CD4-positive, alpha-beta T cell treated with Interleukin-1 beta for 1 hour (primary cell): ENCODE measurements around the gene FMN2.

Experiments used
- DNase-seq, 2 donors: peaks; one replicate each; pipeline ENCODE4 v3.0.0-alpha.2; 2020 to 2022

The FMN2 gene

DNA sequence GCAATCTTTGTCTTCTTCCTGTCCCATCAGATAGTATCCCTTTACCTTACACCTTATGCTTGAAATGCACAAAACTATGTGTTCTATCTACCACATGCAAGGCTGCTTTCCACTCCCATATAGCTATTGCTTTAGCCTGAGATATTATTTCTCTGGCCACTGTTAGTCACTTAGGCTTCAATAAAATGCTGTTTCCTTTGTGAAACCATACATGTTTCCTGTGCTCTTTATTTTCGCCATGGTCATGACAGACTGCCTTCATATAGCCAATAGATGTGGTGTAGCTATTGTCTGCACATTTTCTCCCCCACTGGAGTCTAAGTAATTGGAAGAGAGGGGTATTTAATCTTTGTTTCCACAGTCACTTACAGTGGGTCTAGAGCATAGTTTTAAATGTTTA is 411.9 kb downstream of the FMN2 start:
- DNase-seq, result no peak

DNA sequence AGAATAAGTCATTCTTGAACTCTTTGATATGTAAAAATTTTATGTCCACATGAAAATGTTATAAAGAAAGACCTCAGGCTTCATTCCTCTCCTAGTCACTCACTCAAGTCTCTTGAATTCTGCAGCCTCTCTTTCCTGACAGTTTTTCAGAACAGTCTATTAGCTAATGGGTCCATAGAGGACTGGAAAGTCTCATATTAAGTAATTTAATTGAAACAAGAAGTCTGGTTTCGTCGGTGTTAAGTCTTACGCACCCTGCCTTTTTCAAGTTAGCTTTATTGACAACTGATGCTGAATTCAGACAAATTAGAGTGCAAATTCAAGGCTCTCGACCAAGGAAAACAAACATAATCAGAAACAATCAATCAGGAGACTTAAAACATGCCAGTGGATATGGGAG is 414.5 kb downstream of the FMN2 start:
- no peak for DNase-seq

DNA sequence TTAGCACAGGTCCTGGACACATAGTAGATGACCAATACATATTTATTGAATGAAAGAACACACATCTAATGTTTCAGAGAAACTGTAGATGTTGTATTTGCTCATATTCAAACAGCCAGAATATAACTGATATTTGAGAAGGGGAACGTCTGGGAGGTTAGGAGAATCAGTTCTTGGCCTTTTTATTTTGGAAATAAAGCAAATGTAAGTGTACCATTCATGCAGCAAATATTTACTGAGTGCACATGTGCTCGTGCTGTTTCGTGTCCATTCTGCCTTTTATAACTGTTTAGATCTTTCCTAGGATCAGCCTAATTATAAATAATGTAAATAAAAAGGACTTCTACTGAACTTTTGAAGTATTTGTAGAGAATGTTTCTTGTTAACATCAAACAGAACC is 416.5 kb downstream of the FMN2 start:
- no peak for DNase-seq

DNA sequence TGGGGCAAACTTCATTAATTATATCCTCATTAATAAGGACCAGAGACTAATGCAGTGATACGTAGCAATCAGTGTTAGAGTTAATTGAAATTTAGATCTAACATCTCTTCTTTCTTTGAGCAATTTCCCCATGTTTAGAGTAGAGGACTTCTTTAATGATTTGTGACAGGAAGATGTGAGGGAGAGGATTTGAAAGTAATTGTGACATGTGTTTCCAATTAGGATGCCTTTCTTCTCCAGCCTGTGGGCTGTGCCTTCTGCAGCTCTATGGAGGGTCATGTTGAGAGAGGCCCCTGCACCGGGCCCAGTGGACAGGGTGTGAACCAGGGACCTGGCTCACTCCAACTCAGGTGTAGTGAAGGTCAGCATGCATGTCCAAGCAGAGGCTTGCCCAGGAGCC is 417.3 kb downstream of the FMN2 start:
- DNase-seq, result no peak

DNA sequence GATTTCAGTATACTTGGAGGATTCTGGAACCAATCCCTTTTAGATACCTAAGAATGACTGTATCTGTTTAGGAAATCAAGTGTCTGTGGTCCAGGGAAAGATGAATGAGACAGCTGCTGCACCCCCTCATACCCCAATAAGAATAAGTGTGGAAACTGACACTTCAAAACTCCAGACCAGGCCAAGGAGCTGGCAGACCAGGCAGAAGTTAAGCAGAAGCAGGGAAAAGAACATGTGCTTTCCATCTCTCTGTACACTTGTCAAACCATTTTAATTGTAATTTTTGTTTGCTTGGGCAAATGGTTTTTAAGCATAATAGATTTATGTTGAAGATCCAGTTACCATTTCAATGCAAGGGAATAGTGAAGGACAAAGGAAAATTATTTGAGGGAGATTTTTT is 420.1 kb downstream of the FMN2 start:
- DNase-seq, result no peak

DNA sequence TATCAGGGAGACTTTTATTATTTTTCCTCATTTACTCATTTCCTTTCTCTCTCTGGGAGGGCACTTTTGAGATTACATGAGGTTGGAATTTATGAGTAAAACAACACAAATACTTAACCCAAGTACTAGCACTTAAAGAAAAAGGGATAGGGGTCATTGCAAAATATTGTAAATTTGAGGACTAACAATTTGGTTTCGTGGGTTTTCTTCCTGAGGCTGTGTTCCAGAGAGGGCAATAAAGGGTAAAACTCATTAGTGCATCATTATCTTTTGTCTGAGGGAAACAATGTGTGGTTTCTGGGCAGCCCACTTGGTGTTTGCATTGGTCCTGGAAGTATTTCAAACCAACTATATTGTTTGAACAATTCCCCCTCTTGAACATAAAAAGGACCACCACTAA is 423.8 kb downstream of the FMN2 start:
- DNase-seq, result no peak

DNA sequence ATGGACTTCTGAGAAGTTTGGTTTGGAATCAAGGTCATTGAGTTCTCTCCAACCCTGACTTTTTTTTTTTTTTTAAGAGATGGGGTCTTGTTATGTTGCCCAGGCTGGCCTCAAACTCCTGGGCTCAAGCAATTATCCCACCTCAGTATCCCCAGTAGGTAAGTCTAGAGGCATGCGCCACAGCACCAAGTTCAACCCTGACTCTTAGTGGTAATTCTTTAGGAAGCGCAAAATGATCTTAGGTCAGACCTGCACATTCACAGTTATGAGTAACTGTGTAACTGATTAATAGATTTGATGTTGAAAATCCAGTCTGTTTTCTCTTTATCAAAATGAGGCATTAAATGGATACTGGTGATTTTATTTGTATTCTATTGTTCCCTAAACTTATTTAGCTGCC is 424.4 kb downstream of the FMN2 start:
- no peak for DNase-seq

DNA sequence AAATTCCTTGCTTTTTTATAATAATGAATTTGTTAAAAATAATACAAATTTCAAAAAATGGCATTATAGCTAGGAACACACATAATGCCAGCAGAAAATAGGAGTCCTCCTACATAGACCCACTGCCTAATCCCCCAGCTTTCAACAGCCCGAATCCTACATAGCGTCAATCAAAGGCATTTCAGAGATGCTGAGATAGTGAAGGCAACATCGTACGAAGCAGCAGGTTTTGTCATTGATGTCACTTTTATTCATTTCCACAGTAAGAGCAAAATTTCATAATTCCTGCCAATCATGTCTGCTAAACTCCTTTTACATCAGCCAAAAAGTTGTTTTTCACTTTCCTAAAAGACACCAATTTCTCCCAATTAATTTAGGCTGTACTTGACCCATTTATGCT is 426.2 kb downstream of the FMN2 start:
- DNase-seq, result no peak

DNA sequence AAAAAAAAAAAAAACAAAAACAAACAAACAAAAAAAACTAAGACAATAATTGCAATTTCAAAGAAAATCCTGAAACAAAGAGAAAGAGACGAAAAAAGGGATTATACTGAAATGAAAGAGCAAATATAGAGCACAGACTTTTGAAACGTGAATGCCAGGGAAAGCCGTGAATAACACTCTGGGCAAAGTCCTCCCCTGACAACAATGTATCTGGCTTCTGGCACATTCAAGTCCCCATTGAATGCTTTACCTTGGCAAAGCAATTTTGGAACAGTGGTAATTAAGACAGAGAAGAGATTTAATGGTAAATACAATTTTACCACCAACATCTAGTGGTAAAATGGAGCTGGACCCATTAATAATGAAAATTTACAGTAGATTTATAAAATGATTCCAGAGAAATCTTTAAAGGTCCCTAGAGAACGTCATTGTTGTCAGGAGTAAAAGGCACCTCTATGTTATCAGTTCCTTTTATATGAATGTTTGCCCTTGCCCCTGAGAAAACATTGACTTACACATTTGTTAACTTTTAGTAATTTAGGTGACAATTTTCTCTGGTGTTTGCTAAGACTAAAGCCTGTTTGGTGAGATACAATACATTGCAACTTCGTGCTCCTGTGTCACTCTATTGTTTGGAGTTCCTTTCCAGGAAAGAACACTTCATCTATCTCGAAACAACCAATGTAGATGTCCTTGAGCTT is 430.6 kb downstream of the FMN2 start:
- DNase-seq, result no peak

DNA sequence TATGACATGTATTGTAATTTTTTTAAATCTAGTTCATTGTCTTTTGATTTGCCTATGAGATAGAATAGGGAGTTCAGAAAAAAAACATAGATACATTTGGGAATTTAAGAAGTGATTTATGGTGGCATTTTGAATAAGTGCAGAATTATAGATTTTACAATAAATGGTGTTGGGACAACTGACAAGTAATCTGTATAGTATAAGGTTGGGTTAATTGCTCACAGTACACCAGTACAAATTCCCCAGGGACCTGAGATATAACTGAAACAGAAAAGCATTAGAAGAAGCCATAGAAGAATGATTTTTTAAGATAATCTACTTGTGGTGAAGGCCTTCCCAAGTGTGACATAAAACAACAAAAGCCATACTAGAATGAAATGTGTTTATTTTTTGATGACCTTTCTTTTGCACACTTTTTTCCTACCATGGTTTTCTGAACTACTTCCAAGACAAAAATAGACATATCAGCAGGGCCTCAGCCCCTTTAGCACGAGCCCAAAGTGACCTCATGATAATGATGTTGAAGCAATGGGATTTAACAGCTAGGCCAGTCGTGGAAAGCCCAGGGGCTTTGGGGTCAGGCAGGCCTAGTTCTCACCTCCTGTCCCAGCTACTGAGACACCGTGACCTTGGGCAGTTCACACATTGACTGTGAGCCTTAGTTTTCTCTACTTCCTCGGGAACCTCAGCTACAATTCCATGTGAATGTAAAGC is 432.8 kb downstream of the FMN2 start:
- no peak for DNase-seq
